GM19372 (cell line): ENCODE measurements around the gene MAML3.

ENCODE experiments used
- ATAC-seq: cut with Tn5 transposase; IDR thresholded peaks from one replicate; pipeline ENCODE4 v1.9.1; 2021; ENCODE audit warnings: mild to moderate bottlenecking, low read depth, moderate library complexity; ENCODE audit not compliant: unreplicated experiment

Gene MAML3

GRCh38 chr4:140081641-140082390 lies 72.2 kb downstream of the MAML3 start:
- no peak for ATAC-seq

GRCh38 chr4:140080883-140081282 lies 73.1 kb downstream of the MAML3 start:
- ATAC-seq: no peak

- no peak for ATAC-seq
Observed at GRCh38 chr4:140078366-140078765, 75.6 kb downstream of the MAML3 start.

GRCh38 chr4:140076307-140076706 lies 77.7 kb downstream of the MAML3 start:
- ATAC-seq: no peak

GRCh38 chr4:140071806-140072205 lies 82.2 kb downstream of the MAML3 start:
- ATAC-seq: peak; percentile 97

GRCh38 chr4:140070973-140071372 lies 83.0 kb downstream of the MAML3 start:
- ATAC-seq: no peak

- ATAC-seq: no peak
Observed at GRCh38 chr4:140070366-140070765, 83.6 kb downstream of the MAML3 start.

GRCh38 chr4:140069066-140069465 lies 84.9 kb downstream of the MAML3 start:
- ATAC-seq: no peak

GRCh38 chr4:140068271-140068670 lies 85.7 kb downstream of the MAML3 start:
- ATAC-seq: no peak

GRCh38 chr4:140066031-140066930 lies 87.7 kb downstream of the MAML3 start:
- no peak for ATAC-seq

GRCh38 chr4:140065393-140065792 lies 88.6 kb downstream of the MAML3 start:
- ATAC-seq: no peak

GRCh38 chr4:140061659-140062289 lies 92.2 kb downstream of the MAML3 start:
- no peak for ATAC-seq

GRCh38 chr4:140061194-140061593 lies 92.8 kb downstream of the MAML3 start:
- no peak for ATAC-seq

- ATAC-seq: no peak
Observed at GRCh38 chr4:140059159-140059558, 94.8 kb downstream of the MAML3 start.

GRCh38 chr4:140057701-140058100 lies 96.3 kb downstream of the MAML3 start:
- no peak for ATAC-seq

GRCh38 chr4:140056015-140056414 lies 98.0 kb downstream of the MAML3 start:
- no peak for ATAC-seq

- no peak for ATAC-seq
Observed at GRCh38 chr4:140054861-140055260, 99.1 kb downstream of the MAML3 start.

- ATAC-seq: no peak
Observed at GRCh38 chr4:140053185-140053584, 100.8 kb downstream of the MAML3 start.

GRCh38 chr4:140052050-140052449 lies 101.9 kb downstream of the MAML3 start:
- ATAC-seq: no peak

GRCh38 chr4:140049849-140050637 lies 103.9 kb downstream of the MAML3 start:
- no peak for ATAC-seq
